ENCODE measurements around the gene PRSS27.

DNA sequence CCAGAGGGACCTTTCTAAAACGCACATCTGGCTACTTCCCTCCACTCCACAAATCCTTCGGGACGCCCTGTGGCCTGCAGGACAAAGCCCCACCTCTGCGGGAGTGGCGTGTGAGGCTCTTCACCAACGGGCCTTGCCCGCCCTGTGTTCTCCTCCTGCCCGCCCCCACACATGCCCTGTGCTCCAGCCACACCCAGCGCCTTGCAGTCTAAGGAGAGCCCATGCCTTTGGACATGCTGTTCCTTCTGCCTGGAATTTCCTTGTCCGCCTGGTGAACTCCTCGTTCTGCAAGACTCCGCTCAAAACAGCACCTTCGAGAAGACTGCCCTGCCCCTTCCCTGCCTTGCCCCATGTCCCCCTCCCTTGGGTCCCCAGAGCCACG lies 49.6 kb upstream of the PRSS27 start:
- TF ChIP-seq, protein P1, sequence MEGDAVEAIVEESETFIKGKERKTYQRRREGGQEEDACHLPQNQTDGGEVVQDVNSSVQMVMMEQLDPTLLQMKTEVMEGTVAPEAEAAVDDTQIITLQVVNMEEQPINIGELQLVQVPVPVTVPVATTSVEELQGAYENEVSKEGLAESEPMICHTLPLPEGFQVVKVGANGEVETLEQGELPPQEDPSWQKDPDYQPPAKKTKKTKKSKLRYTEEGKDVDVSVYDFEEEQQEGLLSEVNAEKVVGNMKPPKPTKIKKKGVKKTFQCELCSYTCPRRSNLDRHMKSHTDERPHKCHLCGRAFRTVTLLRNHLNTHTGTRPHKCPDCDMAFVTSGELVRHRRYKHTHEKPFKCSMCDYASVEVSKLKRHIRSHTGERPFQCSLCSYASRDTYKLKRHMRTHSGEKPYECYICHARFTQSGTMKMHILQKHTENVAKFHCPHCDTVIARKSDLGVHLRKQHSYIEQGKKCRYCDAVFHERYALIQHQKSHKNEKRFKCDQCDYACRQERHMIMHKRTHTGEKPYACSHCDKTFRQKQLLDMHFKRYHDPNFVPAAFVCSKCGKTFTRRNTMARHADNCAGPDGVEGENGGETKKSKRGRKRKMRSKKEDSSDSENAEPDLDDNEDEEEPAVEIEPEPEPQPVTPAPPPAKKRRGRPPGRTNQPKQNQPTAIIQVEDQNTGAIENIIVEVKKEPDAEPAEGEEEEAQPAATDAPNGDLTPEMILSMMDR (IDR thresholded peaks at IDR 0.05; ENCODE audit: insufficient read depth, low read depth, low read length): no peak
- TF ChIP-seq EZH2 (IDR thresholded peaks at IDR 0.05; ENCODE audit: insufficient read depth, low read length): no peak

Measured in astrocyte (in vitro differentiated cells and primary cell).